GM21360 (cell line): ENCODE data around the gene TMBIM4.
"Not testable (repeated sequence)": the region's sequence is repeated elsewhere in the genome, so short reads cannot be mapped to it uniquely, and the experiment has no call there.

Source experiments
- ATAC-seq: cut with Tn5 transposase; IDR thresholded peaks from one replicate; pipeline ENCODE4 v1.9.1; 2021; ENCODE audit warnings: mild to moderate bottlenecking, moderate library complexity; ENCODE audit not compliant: unreplicated experiment

Gene TMBIM4

GRCh38 chr12:66169221-66170170, at the start of gene TMBIM4:
Gene TMBIM4 (minus strand): TSS chr12:66169996. CDS start chr12:66169951, 45 bp downstream.
- peak; percentile 94 for ATAC-seq

DNA sequence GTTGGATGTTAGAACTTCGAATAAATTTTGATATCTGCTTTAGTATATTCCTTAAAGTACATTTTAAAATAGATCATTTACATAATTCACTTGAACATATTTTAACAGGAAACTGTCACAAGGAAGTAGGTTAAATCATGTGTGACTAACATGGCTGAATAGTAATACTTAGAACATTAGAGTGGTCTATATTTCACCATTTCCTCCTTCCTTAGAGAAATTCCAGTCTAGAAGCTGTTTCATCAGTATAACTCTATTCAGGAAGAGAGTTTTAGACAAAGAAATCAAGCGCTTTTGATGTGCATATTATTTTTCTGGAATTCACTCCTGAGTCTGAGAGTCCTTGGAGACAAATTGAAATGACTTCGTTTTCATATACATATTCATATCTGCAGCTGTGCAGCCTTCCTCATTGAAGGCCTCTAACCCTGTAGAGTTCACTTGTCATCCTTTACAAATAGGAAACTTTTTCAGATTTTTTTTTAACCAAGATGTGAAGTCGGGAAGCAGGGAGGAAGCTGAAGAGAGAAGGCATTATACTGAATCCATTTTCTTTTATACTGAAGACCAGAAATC, 47.6 kb upstream of the TMBIM4 start:
- no peak for ATAC-seq

DNA sequence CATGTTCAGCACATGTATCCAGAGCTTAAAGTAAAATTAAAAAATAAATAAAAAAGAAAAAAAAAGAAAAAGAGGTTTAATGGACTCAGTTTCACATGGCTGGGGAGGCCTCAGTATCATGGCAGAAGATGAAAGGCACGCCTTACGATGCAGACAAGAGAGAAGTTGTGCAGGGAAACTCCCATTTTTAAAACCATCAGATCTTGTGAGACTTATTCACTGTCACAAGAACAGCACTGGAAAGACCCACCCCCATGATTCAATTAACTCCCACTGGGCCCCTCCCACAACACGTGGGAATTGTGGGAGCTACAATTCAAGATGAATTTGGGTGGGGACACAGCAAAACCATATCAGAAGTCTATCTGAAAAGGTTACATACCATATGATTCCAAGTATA, 43.2 kb upstream of the TMBIM4 start:
- not testable (repeated sequence) for ATAC-seq

DNA sequence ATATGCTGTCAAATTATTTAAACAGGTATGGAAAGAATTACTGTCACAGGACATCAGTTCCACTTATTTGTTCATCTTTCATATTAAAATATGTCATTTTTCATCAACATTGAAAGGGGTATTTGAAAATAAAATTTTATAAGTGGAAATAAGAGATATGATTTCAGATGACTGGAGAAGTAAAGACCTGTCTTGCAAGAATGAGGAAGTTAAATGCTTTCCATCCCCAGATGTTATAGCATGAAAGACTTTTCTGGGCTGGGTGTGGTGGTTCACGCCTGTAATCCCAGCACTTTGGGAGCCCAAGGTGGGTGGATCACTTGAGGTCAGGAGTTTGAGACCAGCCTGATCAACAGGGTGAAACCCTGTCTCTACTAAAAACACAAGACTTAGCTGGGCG, 41.8 kb upstream of the TMBIM4 start:
- ATAC-seq, result not testable (repeated sequence)

DNA sequence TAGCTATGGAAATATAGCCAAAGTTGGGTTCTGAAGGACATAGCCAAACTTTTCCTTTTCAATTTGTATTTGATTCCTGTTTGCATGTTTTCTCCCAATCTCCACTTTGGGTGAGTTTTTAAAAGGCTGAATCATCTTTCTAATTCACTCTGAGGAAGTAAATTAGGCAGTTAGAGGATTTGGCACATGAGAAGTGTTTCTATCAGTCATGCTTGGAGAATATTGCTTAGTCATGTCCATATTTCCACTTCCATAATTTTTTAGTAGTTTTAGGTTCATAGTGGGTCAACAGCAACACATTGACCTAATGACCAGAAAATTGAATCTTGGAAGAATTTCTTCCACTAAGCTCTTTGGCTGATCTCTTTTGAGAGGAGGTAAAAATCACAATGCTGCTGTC, 41.0 kb upstream of the TMBIM4 start:
- no peak for ATAC-seq

DNA sequence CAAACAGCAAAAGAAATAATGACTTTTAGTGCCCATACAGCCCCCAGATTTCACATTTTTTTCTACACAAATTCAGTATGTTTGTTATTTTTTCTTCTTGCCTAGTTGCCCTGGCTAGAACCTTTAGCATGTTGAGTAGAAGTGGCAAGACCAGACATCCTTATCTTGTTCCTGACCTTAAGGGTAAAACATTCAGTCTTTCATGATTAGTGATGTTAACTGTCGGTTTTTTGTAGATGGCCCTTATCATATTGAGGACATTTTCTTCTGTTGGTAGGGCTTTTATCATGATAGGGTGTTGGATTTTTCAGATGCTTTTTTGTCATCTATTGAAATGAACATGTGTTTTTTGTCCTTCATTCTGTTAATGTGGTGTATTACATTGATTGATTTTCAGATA, 36.3 kb upstream of the TMBIM4 start:
- no peak for ATAC-seq

- no peak for ATAC-seq
These were observed 34.0 kb upstream of the TMBIM4 start for GRCh38 chr12:66203820-66204219.

DNA sequence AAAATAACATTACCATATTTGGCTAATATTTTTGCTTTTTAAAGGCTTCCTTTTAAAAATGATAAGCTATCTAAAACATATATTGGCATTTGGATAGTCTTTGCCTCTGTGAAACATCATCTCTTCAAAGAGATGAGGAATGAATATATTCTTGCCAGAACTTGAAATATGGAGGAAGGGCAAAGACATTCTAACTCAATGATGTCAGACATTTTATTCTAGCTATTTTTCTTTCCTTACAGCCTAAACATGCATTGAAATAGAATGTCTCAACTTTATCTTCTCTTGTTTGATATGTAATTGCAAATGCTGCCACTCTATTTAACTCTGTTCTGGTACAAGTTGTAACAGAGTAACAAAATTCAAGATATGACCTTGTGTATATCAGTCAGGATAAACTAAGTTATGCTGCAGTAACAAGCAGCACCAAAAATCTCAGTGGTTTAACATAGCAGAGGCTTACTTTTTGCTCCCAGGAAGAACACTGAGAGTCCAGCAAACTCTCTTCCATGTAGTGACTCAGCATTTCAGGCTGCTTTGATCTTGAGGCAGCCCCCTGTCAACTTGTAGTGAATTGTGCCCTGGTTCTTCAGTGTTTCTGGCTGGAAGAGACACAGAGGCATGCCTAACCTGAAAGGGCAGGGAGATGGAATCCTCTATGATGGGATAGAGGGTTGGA, 30.2 kb upstream of the TMBIM4 start:
- no peak for ATAC-seq

GRCh38 chr12:66199141-66199540, 29.3 kb upstream of the TMBIM4 start:
- no peak for ATAC-seq

- ATAC-seq, result no peak
These were observed 27.7 kb upstream of the TMBIM4 start for GRCh38 chr12:66197495-66197921.

GRCh38 chr12:66196806-66197205, 27.0 kb upstream of the TMBIM4 start:
- peak; percentile 82 for ATAC-seq

GRCh38 chr12:66195242-66195641, 25.4 kb upstream of the TMBIM4 start:
- no peak for ATAC-seq

DNA sequence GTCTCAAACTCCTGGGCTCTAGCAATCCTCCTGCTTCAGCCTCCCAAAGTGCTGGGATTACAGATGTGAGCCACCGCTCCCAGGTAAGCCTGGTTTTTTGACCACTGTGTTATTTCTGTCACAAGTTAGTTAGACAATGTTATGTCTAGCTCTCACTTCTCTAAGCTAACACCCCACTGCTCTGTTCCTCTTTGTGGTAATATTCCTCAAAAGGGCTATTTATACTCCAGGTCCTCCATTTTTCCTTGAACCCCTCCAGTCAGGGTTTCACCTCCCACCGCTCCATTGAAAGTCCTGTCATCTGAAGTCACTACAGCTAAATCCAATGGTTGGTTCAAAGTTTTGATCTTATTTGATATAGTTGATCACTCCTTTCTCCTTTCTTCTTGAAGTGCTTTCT, 24.3 kb upstream of the TMBIM4 start:
- no peak for ATAC-seq

DNA sequence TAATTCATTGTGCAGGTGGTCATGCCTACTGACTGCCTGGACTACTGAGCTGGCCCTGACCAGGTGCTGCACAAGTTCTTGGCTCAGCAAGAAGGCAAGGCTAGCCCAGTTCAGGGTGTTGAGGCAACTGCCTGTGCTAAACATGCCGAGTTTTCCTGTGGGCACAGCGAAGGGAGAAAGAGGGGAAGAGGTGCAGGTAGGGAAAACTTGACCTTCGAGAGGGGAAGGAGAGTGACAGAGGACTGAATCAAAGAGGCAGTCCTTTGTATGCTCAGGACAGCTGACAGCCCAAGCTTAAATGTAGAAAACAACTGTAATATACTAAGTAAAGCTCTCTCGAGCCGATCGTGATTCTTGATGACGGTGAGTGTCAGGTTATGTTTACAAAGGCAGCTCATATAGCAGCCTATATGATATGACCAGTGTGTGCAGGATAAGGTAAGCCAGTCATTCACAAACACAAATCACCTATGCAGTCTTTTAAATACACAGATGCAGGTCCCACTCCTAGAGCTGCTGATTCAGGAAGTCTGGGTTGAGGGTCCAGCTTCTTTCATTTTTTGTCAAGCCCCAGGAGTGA, 21.8 kb upstream of the TMBIM4 start:
- ATAC-seq, result no peak

GRCh38 chr12:66190519-66191370, 20.9 kb upstream of the TMBIM4 start:
- no peak for ATAC-seq

DNA sequence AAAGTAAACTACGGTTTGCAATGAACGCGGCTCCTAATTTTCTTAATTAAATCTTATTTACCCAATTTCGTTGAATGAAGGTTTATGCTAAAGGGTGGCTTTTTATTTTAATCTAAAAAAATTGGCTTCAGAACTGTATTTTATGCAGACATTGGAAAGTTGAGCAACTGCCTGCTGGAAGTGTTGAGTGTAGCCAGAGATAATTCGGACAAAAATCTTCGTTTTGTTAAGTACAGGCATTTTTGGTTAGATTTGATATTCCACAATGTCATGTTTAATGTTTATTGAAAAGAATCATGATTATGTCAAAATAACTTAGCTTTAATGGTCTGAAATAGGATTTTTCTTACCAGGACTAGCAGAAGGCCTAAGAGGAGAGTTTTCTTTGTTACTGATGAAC, 20.1 kb upstream of the TMBIM4 start:
- no peak for ATAC-seq

DNA sequence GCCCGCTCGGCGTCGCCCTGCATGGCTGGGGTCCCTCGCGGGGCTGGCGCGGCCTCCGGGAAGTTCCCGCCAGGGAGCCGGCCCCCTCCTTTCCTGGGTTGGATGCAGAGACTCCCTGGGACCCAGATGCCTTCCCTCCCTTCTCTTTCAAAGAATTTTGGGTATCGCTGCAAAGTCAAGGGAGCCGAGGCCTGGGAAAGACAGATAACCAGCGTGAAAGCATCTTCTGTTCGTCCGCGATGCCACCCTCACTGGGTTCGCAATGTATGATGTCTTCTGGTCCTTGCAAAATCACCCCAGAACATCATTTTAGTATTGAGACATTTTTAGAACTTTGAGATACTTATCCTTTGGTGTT, 19.7 kb upstream of the TMBIM4 start:
- ATAC-seq, result no peak

GRCh38 chr12:66188584-66189485, 19.0 kb upstream of the TMBIM4 start, which contains the start of gene IRAK3:
Gene IRAK3 (plus strand): TSS chr12:66189214. CDS start chr12:66189300, 86 bp downstream.
- ATAC-seq, result peak; percentile 61

DNA sequence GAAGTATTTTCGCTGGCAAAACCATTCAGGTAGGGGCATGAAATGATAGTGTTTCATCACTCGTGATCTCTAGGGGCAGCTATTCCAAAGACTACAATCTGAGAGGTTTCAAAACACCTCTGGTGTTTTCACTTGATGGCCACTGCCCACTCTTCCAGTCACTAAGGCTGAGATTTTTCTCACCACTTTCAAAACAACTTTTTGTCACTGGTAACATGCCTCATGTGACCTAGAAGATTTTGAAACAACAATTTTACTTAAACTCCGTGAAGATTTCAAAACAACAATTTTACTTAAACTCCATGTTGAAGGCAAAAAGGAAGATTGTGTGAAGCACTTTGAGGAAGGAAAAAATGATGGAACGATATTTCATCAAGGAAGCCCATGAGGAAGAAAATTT, 18.0 kb upstream of the TMBIM4 start:
- ATAC-seq, result no peak
